HG03060 (cell line): ENCODE results near the gene RBM17.
"Not testable (repeated sequence)": the region's sequence is repeated elsewhere in the genome, so short reads cannot be mapped to it uniquely, and the experiment has no call there.

Source experiments
- ATAC-seq: cut with Tn5 transposase; IDR thresholded peaks from one replicate; pipeline ENCODE4 v1.9.1; 2021; ENCODE audit warnings: low read depth, moderate number of reproducible peaks; ENCODE audit not compliant: unreplicated experiment

The RBM17 gene

DNA sequence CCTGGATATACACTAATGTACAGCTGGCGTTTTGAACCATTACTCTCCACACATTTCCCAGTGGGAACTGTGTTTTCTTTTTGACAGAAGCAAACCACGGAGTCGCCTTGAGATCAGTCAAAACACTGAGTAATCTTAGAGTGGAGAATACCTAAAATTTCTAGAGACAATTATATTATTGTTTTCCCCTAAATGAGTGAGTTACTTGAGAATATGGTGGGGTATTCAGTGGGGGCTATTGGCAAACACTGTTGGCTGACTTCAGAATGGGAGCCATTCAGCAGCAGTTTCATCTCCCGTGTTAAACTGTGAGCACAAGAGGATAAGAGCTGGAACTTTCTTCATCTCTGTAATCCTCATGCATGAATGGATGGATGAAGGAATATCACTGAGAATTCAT lies 32.9 kb upstream of the RBM17 start:
- no peak for ATAC-seq

DNA sequence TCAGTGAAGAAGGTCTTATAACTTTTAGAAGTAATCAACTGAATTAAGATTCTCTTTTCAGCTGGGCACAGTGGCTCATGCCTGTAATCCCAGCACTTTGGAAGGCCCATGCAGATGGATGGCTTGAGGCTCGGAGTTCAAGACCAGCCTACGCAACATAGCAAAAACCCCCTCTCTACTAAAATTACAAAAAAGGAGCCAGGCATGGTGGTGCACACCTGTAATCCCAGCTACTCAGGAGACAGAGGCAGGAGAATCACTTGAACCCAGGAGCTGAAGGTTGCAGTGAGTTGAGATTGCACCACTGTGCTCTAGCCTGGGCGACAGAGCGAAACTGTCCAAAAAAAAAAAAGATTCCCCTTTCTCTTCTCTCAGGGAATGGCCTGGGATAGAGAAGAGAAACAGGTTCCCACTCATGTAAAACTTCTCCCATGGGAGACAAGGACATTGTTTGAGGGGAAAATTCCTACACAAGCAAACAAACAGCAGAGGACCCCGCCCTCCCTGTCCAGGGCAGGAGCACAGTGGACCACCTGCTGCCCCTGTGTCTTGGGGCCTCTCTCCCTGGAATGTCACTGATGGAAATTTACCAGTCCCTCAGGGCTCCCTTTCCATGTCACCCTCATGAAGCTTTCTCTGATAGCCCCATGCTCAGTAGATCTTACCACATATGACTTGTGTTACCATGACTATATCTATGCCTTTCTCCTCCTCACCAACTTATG lies 32.3 kb upstream of the RBM17 start:
- ATAC-seq, result no peak

DNA sequence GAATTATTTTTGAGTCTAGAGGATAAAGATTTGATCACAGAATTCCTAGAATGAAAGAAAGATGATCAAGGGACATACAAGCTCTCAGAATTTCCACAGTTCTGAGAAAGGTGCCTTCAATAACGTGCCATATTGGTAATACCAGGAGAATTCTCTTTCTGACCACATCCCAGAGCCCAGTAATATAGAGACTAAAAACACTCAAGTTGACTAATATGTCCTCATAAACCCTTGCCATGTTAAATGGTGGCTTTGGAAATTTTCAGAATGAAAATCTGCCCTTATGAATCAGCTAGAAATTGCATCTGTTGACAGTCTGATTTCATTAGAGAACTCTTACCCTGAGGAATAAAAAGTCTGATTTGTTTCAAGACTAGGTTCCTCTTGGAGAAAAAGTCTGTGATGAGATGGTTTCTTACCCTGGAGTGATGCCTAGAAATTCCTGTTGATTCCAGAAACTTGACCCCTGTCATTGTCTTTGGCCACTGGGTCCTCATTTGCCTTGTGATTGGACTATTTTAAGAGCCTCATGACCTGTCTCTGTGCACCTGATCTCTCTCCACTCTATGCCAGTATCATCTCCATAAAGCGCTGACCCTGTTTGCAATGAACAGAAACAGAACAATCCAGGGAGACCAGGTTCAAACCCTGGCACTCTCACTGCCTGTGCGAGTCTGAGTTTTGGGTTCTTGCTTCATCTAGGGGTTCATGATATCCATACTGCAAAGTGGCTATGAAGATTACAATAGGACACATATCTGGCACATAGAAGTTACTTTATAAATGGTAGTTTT lies 30.0 kb upstream of the RBM17 start:
- ATAC-seq, result no peak

DNA sequence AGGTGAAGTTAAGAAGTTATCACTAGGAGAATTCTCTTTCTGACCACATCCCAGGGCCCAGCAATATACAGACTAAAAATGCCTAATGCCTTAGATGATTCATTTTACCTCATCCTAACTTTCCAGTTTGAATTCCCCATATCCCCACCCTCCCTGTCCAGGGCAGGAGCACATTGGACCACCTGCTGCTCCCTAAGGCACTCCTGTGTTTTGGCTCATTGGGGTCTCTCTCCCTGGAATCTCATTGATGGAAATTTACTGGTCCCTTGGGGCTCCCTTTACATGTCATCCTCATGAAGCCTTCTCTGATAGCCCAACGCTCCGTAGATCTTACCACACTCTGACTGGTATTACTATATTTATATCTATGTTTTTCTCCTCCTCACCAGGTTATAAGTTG lies 29.3 kb upstream of the RBM17 start:
- no peak for ATAC-seq

DNA sequence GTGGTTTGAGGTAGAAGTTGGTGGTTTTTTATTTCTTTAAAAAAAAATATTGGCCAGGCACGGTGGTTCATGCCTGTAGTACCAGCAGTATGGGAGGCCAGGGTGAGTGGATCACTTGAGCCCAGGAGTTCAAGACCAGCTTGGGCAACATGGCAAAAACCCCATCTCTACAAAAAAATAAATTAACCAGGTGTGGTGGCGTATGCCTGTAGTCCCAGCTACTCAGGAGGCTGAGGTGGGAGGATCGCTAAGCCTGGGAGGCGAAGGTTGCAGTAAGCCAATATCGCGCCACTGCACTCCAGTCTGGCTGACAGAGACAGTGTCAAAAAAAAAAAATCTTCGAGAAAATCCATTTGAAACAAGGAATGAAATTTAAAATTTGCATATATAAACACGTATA lies 27.8 kb upstream of the RBM17 start:
- no peak for ATAC-seq

DNA sequence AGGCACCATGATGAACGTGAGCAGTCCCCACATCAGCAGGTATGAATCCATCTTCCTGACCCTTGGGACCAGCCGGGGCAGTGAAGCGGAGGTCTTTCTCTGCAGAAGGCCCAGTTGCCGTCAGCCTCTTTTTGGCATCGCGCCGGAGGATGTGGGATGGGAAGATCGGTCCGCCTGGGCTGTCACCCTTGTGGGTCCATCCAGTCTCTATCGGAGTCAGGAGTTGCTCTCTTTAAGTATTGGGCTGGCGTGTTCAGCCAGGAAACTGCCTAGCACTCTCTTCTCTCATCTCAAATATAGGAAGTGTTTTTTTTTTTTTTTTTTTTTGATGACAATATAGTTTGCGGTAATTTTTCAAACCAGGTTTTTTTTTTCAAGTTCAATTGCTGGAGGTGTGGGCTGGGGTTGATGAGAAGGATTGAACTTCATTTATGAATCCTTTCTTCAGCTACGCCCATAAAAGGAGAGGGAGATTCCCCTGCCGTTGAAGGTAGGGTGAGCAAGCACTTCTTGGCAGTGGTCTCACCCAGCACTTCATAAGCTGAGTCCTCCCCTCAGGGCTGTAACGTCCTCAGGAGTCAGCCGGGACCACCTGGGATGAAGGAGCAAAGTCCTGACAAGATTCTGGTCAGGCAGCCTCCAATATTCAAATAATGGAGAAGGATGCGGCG lies 26.6 kb upstream of the RBM17 start, which contains the start of gene IL2RA:
Gene IL2RA, minus strand, starts transcription at position 267 of the 671 bp plus-strand sequence. Its CDS starts 216 bp downstream, at position 51.
- no peak for ATAC-seq

DNA sequence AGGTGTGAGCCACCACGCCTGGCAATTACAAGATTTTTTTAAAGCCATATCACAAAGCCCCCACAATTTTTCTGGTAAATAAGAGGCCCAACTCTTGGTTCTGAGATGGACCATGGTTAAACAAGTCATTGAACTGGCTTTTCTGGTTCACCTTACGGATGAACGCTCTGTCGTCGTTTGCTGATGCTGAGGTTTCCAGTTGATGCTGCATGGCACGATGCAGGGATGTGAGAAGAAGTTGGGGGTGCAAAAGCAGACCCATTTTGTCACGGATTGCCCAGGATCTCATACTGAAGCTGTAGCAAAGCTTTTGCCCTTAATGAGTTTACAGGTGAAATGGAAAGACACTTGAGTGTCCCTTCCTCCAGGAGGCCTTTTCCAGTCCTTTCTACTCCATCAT lies 24.7 kb upstream of the RBM17 start:
- ATAC-seq, result no peak

DNA sequence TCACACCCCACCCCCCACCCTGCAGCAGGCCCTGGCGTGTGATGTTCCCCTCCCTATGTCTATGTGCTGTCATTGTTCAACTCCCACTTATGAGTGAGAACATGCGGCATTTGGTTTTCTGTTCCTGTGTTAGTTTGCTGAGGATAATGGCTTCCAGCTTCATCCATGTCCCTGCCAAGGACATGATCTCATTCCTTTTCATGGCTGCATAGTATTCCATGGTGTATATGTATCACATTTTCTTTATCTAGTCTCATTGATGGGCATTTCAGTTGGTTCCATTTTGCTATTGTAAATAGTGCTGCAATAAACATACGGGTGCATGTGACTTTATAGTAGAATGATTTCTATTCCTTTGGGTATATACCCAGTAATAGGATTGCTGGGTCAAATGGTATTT lies 24.1 kb upstream of the RBM17 start:
- not testable (repeated sequence) for ATAC-seq

DNA sequence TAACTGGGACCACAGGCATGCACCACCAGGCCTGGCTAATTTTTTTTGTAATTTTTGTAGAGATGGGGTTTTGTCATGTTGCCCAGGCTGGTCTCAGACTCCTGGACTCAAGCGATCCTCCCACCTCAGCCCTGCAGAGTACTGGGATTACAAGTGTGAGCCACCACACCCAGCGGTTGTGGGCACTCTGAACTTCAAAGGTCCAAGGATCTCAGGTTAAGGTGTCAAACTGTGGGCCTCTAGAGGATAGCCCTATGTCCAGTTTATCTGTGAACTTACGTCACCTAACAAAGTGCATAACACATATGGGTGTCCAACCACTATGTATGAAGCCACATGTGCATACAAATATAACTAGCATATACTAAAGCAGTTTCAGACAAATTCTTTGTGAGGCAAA lies 23.4 kb upstream of the RBM17 start:
- ATAC-seq, result no peak

DNA sequence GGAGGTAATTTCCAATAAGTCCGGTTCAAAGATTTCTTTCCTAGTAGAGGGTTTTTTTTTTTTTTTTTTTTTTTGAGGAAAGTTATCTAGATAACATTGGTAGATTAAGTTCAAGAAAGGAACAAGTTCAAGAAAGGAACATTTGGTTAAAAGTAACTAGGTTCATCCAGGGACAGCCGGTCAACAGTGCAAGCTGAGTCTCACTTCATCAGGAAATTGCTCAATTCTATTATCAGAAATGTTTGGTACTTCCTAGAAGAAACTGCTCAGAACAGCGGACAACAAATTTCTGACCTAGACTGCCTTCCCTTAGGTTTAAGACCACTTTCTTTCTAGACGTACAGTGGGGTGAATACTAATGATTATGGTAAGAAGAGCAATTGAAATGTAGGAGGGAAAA lies 23.0 kb upstream of the RBM17 start:
- no peak for ATAC-seq

DNA sequence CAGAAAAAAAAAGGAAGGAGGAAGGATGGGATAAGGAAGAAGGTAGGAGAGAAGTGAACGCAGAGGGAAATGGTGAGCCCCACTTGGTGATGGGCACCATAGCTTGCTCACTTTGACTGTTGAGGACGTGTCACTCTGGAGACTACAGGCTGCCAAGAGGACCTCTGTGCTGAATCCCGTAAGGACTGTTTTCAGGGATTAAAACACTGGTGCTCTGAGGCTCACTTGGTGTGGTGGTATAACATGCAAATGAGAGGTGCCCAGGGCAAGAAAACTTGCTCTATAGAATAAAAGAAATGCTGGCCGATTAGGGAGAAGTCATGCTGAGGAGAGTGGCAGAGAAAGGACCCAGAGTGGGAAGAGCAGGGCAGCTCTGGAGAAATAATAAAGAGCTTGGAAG lies 21.4 kb upstream of the RBM17 start:
- no peak for ATAC-seq

DNA sequence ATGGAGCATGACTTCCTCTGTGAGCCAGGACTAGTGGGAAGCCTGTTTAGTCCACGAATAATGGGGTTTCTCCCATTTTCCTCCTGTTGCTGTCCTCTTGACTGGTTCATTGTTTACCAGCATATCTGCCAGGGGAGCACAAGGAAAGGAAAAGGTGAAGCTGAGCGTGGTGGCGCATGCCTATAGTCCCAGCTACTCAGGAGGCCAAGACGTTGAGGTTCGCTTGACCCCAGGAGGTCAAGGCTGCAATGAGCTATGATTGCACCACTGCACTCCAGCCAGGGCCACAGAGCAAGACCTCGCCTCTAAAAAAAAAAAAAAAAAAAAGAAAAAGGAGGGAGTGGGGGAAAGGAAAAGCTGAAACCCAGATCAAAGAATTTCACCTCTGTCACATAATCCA lies 20.8 kb upstream of the RBM17 start:
- no peak for ATAC-seq

DNA sequence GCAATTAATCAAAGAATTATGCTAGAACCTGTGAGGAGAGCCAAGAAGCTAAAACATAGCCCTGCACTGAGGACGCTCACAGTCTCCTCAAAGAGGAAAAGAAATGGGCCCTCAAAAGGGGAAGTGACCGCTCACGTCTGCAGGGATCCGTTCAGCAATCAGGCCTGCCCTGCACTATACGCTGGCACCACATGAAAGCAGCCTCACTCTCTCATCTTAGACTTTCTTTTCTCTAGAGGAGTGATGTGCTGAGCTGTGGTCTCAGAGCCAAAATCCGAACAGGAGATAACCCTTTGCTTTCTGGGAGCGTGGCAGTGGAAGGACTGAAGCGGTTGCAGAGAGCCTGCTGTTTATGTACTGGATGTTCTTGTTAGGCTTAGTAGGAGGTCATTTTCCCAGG lies 20.4 kb upstream of the RBM17 start:
- no peak for ATAC-seq

DNA sequence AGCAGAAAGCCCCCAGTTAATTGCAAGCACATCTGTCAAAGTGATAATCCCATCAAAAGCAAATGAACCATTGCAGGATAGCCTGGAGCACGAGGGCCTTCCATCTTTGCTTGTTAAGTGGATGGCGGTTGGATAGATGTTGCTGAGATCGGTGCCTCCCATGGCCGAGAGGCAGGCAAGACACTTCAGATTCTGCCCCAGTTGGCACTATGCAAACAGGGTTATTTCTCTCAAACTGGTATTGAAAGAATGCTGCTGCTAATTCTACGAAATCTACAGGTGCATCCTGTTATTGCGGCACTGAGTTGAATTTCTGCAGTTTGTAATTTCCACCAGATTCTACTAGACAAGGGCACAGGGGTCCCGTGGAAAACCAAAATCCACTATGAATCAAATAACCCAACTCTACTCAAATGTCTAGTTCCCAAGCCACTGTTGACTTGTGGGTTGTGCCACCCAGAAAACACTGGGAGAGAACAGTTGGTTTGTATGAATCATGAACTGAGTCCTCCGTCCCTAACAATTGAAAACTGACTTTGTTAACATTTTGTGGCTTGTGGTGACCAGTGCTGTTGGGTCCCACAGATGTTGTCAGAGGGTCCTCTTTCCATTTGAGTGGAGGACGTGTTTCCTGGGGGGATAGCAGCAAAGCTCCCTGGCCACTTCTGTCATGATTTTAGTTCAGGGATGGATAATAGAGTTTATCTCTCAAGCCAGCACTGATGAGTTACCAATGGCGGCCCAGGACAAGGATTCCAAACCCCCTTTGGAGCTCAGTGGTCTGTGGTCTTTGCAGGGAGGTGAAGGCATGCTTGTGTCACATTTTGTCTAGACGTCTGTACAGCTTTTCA lies 19.5 kb upstream of the RBM17 start:
- no peak for ATAC-seq

DNA sequence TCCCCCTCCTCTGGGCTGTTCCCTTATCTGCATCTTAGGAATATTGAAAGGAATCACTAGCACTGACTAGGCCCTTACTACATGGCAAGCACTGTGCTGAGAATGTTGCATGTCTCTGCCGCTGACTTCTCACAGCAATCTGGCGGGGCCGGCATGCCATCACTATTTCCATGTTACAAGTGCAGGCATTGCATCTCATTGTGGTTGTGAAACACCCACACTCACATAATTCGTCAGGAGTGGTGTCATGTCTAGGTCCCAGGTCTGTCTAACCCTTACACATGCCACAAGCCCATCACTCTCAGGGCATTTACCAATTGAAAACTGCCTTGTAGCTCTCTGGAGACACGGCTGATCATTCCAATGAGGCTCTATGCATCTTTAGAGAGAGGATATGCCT lies 18.2 kb upstream of the RBM17 start:
- ATAC-seq, result no peak

DNA sequence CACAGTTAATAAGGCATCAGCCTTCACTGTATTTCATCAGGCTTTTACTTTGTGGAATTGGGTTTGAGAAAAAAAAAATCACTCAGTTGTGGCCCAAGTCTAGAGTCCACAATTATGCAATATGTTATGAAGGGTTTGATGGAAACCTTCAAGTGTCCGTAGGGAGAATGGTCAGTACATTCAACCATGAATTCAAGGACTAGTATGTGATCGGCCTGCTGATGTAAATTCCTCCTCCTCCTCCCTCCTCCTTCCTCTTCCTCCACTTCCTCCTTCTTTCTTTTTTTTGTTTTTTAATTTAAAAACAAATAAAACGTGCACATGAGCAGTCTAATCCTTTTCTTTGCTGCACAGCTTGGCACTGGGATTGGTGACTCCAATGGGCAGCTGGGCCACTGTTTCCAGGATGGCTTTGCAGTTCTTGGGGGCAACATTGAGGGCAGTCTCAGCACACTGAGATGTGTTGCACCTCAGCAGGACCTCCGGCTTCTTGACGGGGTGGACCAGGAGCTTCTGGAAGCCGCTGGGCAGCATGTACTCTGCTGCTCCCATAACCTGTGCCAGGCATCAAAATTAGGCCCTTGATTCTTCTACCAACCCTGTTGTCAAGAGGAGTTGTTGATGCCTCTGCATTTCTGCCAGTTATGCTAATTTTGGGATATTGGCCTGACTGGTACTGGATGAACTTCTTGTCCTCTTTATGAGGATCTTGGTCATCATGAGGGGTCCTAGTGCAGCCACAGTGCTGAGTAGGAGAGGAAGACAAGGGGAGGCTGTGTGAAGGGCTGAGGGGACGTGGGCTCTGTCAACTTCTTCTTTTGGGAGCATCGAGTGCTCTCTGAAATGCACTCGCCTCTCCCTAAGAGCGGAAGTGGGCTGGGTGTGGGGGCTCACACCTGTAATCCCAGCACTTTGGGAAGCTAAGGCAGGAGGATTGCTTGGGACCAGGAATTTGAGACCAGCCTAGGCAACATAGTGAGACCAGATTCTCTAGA lies 17.4 kb upstream of the RBM17 start:
- no peak for ATAC-seq

DNA sequence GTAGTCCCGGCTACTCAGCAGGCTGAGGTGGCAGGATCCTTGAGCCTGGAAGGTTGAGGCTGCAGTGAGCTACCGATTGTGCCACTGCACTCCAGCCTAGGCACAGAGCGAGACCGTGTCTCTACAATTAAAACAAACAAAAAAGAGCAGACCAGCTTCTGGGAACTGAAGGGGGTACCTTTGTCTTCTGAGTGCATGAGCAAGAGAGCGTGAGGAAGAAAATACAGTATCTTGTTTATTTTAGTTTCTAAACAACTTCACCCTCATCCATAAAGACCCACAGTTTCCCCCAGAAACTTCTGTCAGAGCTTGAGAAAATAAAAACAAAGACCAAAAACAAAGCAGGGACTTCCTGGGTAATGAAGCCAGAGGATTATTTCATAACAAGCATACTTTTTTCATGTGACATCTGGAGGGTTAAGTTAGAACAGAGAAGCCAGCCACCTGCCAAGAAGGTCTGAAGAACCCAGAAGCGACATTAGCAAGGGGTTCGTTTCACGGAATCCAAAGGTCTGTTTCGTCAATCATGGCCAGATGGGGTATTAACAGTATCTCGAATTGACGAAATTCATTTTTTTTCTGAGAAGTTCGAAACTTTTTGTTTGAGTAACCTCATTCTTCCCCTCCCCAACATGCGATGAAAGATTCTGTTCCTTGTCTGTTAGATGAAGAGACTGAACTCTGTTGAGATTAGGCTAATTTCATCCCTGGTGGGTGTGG lies 16.5 kb upstream of the RBM17 start:
- ATAC-seq, result no peak

DNA sequence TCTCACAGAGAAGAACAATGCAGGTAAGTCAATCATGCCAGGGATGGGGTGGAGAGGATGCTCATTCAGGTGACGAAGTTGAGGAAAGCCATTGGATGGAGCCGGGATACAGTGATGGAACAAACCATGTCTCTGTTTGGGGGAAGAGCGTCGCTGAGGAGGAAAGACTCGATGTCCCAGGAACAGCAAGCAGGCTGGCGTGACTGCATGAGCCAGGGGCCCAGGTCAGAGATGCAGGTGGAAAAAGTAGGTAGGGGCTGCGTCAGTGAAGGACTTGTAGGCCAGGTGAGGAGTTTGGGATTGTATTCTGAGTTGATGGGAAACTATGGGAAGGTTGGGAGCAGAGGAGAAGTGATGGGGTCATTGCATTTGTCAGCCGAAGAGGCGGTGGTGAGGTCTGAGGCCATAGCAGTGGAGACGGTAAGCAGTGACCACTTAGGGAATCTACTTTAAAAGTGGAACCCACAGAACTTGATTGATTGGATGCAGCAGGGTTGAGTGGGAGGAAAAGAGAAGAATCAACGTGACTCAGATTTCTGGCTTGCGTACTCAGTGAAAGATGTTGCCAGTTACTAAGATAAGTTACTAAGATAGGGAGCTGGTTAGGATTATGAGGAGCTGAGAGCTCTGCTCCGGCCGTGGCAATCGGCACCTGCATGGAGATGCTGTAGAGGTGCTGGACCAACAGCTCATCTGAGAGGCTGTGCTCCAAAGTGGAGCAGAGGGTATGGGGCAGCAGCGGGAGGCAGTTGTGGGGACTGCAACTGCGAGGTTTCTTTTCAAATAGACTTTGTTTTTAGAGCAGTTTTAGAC lies 14.1 kb upstream of the RBM17 start:
- ATAC-seq, result no peak
